ENCODE data around the gene TPK1. TPM values are rescaled to one million over a fixed set of nuclear protein-coding genes. Genes with fewer than 3 reads are reported as not detected.

TPK1 gene
- 10 to 100 TPM in 1 of 10 donors, 1 to 10 TPM in 9; 4.2 to 10.8 (median 6.8) TPM for total RNA-seq
- 1 to 10 TPM; 2.9 to 3.5 TPM for polyA plus RNA-seq
- long read RNA-seq, donor 1, partial matches to known transcripts: 0 of 4 reads
- long read RNA-seq, donor 1, other reads (novel, unspliced or antisense): 2 of 4 reads
- long read RNA-seq, donor 2, partial matches to known transcripts: 1 of 9 reads
- long read RNA-seq, donor 2, other reads (novel, unspliced or antisense): 6 of 9 reads
- long read RNA-seq, donor 3, partial matches to known transcripts: 0 of 5 reads
- long read RNA-seq, donor 3, other reads (novel, unspliced or antisense): 3 of 5 reads

DNA sequence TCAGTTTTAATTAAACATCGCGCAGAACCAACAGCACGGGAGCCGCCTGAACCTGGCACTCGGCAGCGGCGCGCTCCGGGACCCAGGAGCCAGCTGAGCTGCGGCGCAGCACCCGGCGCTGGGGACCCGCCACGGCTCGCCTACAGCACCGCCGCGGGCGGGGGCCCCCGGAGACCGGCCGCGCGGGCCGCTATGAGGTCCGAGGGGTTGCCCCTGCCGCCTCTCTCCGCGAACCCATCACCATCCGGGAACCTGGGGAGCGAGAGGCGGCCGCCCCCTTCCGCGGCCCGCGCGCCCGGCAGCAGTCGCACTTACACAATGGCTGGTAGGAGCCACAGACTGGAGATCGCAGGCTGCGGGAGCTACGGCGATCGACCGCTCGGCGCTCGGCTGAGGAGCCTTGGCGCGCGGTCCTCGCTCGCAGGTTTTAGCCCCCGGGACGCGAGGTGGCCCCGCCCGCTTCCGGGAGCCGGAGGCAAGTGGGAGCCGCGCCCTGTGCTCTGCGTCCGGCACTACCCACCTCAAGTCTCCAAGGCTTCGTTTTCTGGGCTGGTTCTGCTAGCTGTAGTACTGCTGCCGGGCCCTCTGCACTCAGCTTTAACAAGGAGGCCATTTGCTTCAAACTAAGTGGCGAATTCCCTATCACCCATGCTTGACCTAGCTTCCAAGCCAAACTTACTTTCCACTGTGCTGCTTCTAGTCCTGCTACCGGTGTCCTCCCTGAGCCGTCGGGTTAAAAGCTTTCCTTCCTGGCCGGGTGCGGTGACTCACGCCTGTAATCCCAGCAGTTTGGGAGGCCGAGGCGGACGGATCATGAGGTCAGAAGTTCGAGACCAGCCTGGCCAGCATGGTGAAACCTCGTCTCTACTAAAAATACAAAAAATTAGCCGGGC is at the start of gene TPK1:
Gene TPK1 (minus strand): TSS at position 402 of the 893 bp plus-strand sequence. CDS start 451 bp downstream, outside the sequence.
- 7 to 8% methylated on average over 71 to 81 of the region's 81 CpGs for WGBS, 2 donors
- Histone ChIP-seq H3K4me3 (peak within 1 kb of the TSS; percentile 66 to 92 (median 80)), H3K4me1 (peaks cover 0 to 17% (median 13%) of the 10 kb centered on the region in 9 donors), H3K9me3 (peaks cover 0 to 25% (median 0%) of the 10 kb centered on the region in 11 donors), H3K27ac (peak within 1 kb of the TSS; percentile 94 to 99 (median 98)), H3K36me3 (no peaks in the 10 kb centered on the region), H3K27me3 (no peaks in the 10 kb centered on the region)
- intact Hi-C loops (cut with DNase I): loop anchor here in 3 of 10 donors (2.0 to 10.0 kb wide), 3 partner anchors 23 to 101 kb away; no protein-coding TSS in a partner anchor
- ATAC-seq (peak; percentile 95 to 100 (median 97)), DNase-seq (peak; percentile 93)
- TF ChIP-seq, protein P1, sequence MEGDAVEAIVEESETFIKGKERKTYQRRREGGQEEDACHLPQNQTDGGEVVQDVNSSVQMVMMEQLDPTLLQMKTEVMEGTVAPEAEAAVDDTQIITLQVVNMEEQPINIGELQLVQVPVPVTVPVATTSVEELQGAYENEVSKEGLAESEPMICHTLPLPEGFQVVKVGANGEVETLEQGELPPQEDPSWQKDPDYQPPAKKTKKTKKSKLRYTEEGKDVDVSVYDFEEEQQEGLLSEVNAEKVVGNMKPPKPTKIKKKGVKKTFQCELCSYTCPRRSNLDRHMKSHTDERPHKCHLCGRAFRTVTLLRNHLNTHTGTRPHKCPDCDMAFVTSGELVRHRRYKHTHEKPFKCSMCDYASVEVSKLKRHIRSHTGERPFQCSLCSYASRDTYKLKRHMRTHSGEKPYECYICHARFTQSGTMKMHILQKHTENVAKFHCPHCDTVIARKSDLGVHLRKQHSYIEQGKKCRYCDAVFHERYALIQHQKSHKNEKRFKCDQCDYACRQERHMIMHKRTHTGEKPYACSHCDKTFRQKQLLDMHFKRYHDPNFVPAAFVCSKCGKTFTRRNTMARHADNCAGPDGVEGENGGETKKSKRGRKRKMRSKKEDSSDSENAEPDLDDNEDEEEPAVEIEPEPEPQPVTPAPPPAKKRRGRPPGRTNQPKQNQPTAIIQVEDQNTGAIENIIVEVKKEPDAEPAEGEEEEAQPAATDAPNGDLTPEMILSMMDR (IDR thresholded peaks at IDR 0.05): peak in 2 of 9 donors; percentile 18 to 25

DNA sequence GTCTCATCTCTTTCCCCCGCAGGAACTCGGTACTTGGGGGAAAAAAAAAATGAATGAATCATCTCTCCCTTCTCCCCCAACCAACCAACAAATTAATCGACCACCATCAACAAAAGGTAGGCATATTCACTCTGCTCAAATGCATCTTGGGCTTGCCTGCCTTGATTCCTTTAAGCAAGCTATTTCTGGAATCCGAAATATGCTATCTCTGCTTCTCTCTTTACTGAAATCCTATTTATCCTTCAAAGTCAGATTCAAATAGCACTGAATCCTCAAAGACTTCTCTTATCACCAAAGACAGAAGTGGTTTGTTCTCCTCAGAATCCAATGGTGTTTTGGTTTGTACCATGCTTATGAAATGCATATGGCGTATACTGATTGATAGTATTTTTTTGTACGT is 49.6 kb upstream of the TPK1 start:
- H3K27me3 ChIP-seq: peaks cover 0 to 4% (median 0%) of the 10 kb centered on the region in 7 donors
- H3K9me3 ChIP-seq: no peaks in the 10 kb centered on the region
- no peak overlapping the region for H3K27ac ChIP-seq
- ATAC-seq (no peak), DNase-seq (no peak)
- no peaks in the 10 kb centered on the region for H3K36me3 ChIP-seq
- H3K4me3 ChIP-seq: no peak overlapping the region
- intact Hi-C loops (cut with DNase I): no loop called here
- H3K4me1 ChIP-seq: no peaks in the 10 kb centered on the region
- TF ChIP-seq, protein P1 (IDR thresholded peaks at IDR 0.05): no peak
- WGBS, 2 donors: 70 to 75% methylated on average over 6 of the region's 6 CpGs

DNA sequence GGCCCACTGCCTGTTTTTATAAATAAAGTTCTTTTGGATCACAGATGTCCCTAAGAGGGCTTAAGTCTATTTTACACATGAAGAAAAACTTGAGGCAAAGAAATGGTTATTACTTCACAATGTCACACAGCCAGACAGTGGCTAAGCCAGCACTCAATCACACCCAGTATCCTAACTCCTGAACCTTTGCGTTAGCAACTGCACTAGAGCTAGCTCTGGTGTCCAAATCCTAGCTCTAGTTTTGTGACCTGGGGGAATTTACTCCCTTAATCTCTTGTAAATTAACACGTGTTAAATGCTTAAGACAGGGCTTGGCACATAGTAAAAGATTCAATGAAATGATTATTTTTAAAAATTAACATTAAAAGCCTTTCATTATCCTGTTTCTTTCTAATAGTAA is 49.0 kb upstream of the TPK1 start:
- Histone ChIP-seq H3K36me3 (no peaks in the 10 kb centered on the region), H3K27me3 (peaks cover 0 to 4% (median 0%) of the 10 kb centered on the region in 7 donors), H3K27ac (no peak overlapping the region), H3K4me3 (no peak overlapping the region), H3K4me1 (no peaks in the 10 kb centered on the region), H3K9me3 (no peaks in the 10 kb centered on the region)
- intact Hi-C loops (cut with DNase I): no loop called here
- ATAC-seq (no peak), DNase-seq (no peak)
- 42 to 52% methylated on average over 2 of the region's 2 CpGs for WGBS, 2 donors
- TF ChIP-seq, protein P1 (IDR thresholded peaks at IDR 0.05): no peak

DNA sequence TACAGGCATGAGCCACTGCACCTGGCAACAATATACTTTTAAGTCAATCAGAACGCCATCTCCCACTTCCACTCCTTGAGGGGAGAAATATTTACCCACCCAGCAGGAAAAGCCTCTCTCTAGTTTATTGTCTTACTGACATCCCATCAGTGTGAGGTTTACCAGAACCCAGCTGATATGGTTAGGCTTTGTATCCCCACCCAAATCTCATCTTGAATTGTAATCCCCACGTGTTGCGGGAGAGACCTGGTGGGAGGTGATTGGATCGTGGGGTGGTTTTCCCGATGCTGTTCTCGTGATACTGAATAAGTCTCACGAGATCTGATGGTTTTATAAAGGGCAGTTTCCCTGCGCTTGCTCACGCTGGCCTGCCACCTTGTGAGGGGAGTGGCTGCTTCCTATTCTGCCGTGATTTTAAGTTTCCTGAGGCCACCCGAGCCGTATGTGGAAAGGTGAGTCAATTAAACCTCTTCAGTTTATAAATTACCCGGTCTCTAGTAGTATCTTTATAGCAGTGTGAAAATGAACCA is 37.5 kb upstream of the TPK1 start:
- no peaks in the 10 kb centered on the region for H3K36me3 ChIP-seq
- no peak for ATAC-seq
- H3K27me3 ChIP-seq: peaks cover 0 to 32% (median 8%) of the 10 kb centered on the region in 7 donors
- no peaks in the 10 kb centered on the region for H3K9me3 ChIP-seq
- H3K27ac ChIP-seq: no peak overlapping the region
- intact Hi-C loops (cut with DNase I): no loop called here
- no peak overlapping the region for H3K4me3 ChIP-seq
- TF ChIP-seq, protein P1 (IDR thresholded peaks at IDR 0.05): no peak
- DNase-seq: no peak
- WGBS, 2 donors: 69 to 70% methylated on average over 13 of the region's 13 CpGs
- no peaks in the 10 kb centered on the region for H3K4me1 ChIP-seq

Data from heart right ventricle (tissue), 16 donors.